SK-N-SH treated with all-trans-retinoic acid at 6 μM for 48 hours (cell line): ENCODE results near the gene FASTKD3.

ENCODE experiments used
- ATAC-seq: fragments of 200-7000 bp; cut with Tn5 transposase; 3 replicates; pipeline ENCODE4 v1.9.1; 2020; ENCODE audit warnings: mild to moderate bottlenecking, moderate library complexity
- ARNTL ChIP-seq: fragments of 450-650 bp; formaldehyde crosslinking; IDR thresholded peaks from 2 replicates; pipeline ENCODE4 v1.5.0; 2020; ENCODE audit warnings: low read depth, mild to moderate bottlenecking, moderate library complexity, borderline replicate concordance
- BACH2 ChIP-seq: fragments of 250-450 bp; sonication (Bioruptor Pico); IDR thresholded peaks from 2 replicates; pipeline ENCODE4 v1.9.0; 2021; ENCODE audit warnings: mild to moderate bottlenecking, borderline replicate concordance
- CSDC2 ChIP-seq: fragments of 250-450 bp; sonication (Bioruptor Pico); IDR thresholded peaks from 2 replicates; pipeline ENCODE4 v1.5.0; 2020; ENCODE audit warnings: mild to moderate bottlenecking, moderate library complexity
- ESRRG ChIP-seq: fragments of 250-450 bp; sonication (Bioruptor Pico); IDR thresholded peaks from 2 replicates; pipeline ENCODE4 v1.6.1; 2021; ENCODE audit warnings: mild to moderate bottlenecking
- GLIS3 ChIP-seq: fragments of 250-450 bp; sonication (Bioruptor Pico); IDR thresholded peaks from 2 replicates; pipeline ENCODE4 v1.5.0; 2020; ENCODE audit warnings: mild to moderate bottlenecking, moderate library complexity
- ISL1 ChIP-seq: fragments of 250-450 bp; sonication (Bioruptor Pico); IDR thresholded peaks from 2 replicates; pipeline ENCODE4 v2.1.2; 2022; ENCODE audit warnings: mild to moderate bottlenecking, moderate library complexity
- OSR1 ChIP-seq: fragments of 250-450 bp; sonication (Bioruptor Pico); IDR thresholded peaks from 2 replicates; pipeline ENCODE4 v1.8.0; 2022; ENCODE audit warnings: moderate library complexity, mild to moderate bottlenecking, inconsistent platforms
- POU6F1 ChIP-seq: fragments of 250-450 bp; sonication (Bioruptor Pico); IDR thresholded peaks from 2 replicates; pipeline ENCODE4 v1.8.0; 2021; ENCODE audit warnings: low read depth, mild to moderate bottlenecking, moderate library complexity, borderline replicate concordance
- PPARA ChIP-seq: fragments of 250-450 bp; sonication (Bioruptor Pico); IDR thresholded peaks from 2 replicates; pipeline ENCODE4 v1.5.0; 2020; ENCODE audit warnings: mild to moderate bottlenecking, borderline replicate concordance
- RARB ChIP-seq: fragments of 250-450 bp; sonication (Bioruptor Pico); IDR thresholded peaks from 2 replicates; pipeline ENCODE4 v1.8.0; 2021; ENCODE audit warnings: mild to moderate bottlenecking, moderate library complexity
- SNAI2 ChIP-seq: fragments of 250-450 bp; sonication (Bioruptor Pico); IDR thresholded peaks from 2 replicates; pipeline ENCODE4 v1.5.0; 2020; ENCODE audit warnings: mild to moderate bottlenecking, moderate library complexity
- TCF4 ChIP-seq: fragments of 250-450 bp; sonication (Bioruptor Pico); IDR thresholded peaks from 2 replicates; pipeline ENCODE4 v1.8.0; 2021; ENCODE audit warnings: mild to moderate bottlenecking, moderate library complexity, borderline replicate concordance
- TOX ChIP-seq: fragments of 250-450 bp; sonication (Bioruptor Pico); IDR thresholded peaks from 2 replicates; pipeline ENCODE4 v1.8.0; 2021; ENCODE audit warnings: mild to moderate bottlenecking, moderate library complexity, borderline replicate concordance
- ZC3H10 ChIP-seq: fragments of 250-450 bp; sonication (Bioruptor Pico); IDR thresholded peaks from 2 replicates; pipeline ENCODE4 v1.5.1; 2021; ENCODE audit warnings: mild to moderate bottlenecking, moderate library complexity
- ZFP3 ChIP-seq: fragments of 250-450 bp; sonication (Bioruptor Pico); IDR thresholded peaks from 2 replicates; pipeline ENCODE4 v1.5.0; 2020; ENCODE audit warnings: mild to moderate bottlenecking, moderate library complexity
- ZFP30 ChIP-seq: fragments of 450-650 bp; formaldehyde crosslinking; IDR thresholded peaks from 2 replicates; pipeline ENCODE4 v1.5.0; 2022; ENCODE audit warnings: mild to moderate bottlenecking, moderate library complexity
- ZNF565 ChIP-seq: fragments of 450-650 bp; formaldehyde crosslinking; conservative IDR thresholded peaks from 2 replicates; pipeline ENCODE4 v1.5.0; 2020; ENCODE audit warnings: low read depth, mild to moderate bottlenecking, moderate library complexity
- ZNF70 ChIP-seq: fragments of 450-650 bp; formaldehyde crosslinking; IDR thresholded peaks from 2 replicates; pipeline ENCODE4 v1.5.0; 2020; ENCODE audit warnings: mild to moderate bottlenecking, moderate library complexity
- ZNF8 ChIP-seq: fragments of 450-650 bp; formaldehyde crosslinking; IDR thresholded peaks from 2 replicates; pipeline ENCODE4 v1.5.0; 2020; ENCODE audit warnings: mild to moderate bottlenecking, moderate library complexity
- TF ChIP-seq, protein P1 (sequence below): fragments of 250-450 bp; sonication (Bioruptor Pico); IDR thresholded peaks from 2 replicates; pipeline ENCODE4 v1.5.1; 2021; ENCODE audit warnings: mild to moderate bottlenecking, moderate library complexity
- TF ChIP-seq, protein P2 (sequence below): fragments of 250-450 bp; sonication (Bioruptor Pico); IDR thresholded peaks from 2 replicates; pipeline ENCODE4 v1.5.1; 2020; ENCODE audit warnings: low read depth, mild to moderate bottlenecking, moderate library complexity
- TF ChIP-seq, protein P3 (sequence below): fragments of 250-450 bp; sonication (Bioruptor Pico); IDR thresholded peaks from 2 replicates; pipeline ENCODE4 v1.5.0; 2020; ENCODE audit warnings: mild to moderate bottlenecking, moderate library complexity

Gene FASTKD3

GRCh38 chr5:7837403-7837802 lies 31.4 kb downstream of the FASTKD3 start:
- no peak for ATAC-seq
- TF ChIP-seq ESRRG (CRISPR knock-in tag) (no peak), ZNF70 (CRISPR knock-in tag) (no peak), RARB (CRISPR knock-in tag) (no peak), PPARA (no peak), ZNF8 (CRISPR knock-in tag) (no peak), CSDC2 (no peak), OSR1 (CRISPR knock-in tag) (no peak), POU6F1 (CRISPR knock-in tag) (no peak), GLIS3 (CRISPR knock-in tag) (no peak), TCF4 (CRISPR knock-in tag) (no peak), ARNTL (CRISPR knock-in tag) (no peak), TOX (CRISPR knock-in tag) (no peak), ZC3H10 (CRISPR knock-in tag) (no peak), ZFP3 (no peak), ZFP30 (CRISPR knock-in tag) (no peak)
- TF ChIP-seq, protein P1, sequence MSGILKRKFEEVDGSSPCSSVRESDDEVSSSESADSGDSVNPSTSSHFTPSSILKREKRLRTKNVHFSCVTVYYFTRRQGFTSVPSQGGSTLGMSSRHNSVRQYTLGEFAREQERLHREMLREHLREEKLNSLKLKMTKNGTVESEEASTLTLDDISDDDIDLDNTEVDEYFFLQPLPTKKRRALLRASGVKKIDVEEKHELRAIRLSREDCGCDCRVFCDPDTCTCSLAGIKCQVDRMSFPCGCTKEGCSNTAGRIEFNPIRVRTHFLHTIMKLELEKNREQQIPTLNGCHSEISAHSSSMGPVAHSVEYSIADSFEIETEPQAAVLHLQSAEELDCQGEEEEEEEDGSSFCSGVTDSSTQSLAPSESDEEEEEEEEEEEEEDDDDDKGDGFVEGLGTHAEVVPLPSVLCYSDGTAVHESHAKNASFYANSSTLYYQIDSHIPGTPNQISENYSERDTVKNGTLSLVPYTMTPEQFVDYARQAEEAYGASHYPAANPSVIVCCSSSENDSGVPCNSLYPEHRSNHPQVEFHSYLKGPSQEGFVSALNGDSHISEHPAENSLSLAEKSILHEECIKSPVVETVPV: no peak
- TF ChIP-seq, protein P2, sequence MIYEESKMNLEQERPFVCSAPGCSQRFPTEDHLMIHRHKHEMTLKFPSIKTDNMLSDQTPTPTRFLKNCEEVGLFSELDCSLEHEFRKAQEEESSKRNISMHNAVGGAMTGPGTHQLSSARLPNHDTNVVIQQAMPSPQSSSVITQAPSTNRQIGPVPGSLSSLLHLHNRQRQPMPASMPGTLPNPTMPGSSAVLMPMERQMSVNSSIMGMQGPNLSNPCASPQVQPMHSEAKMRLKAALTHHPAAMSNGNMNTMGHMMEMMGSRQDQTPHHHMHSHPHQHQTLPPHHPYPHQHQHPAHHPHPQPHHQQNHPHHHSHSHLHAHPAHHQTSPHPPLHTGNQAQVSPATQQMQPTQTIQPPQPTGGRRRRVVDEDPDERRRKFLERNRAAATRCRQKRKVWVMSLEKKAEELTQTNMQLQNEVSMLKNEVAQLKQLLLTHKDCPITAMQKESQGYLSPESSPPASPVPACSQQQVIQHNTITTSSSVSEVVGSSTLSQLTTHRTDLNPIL (CRISPR knock-in tag): no peak
- TF ChIP-seq, protein P3, sequence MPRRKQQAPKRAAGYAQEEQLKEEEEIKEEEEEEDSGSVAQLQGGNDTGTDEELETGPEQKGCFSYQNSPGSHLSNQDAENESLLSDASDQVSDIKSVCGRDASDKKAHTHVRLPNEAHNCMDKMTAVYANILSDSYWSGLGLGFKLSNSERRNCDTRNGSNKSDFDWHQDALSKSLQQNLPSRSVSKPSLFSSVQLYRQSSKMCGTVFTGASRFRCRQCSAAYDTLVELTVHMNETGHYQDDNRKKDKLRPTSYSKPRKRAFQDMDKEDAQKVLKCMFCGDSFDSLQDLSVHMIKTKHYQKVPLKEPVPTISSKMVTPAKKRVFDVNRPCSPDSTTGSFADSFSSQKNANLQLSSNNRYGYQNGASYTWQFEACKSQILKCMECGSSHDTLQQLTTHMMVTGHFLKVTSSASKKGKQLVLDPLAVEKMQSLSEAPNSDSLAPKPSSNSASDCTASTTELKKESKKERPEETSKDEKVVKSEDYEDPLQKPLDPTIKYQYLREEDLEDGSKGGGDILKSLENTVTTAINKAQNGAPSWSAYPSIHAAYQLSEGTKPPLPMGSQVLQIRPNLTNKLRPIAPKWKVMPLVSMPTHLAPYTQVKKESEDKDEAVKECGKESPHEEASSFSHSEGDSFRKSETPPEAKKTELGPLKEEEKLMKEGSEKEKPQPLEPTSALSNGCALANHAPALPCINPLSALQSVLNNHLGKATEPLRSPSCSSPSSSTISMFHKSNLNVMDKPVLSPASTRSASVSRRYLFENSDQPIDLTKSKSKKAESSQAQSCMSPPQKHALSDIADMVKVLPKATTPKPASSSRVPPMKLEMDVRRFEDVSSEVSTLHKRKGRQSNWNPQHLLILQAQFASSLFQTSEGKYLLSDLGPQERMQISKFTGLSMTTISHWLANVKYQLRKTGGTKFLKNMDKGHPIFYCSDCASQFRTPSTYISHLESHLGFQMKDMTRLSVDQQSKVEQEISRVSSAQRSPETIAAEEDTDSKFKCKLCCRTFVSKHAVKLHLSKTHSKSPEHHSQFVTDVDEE: no peak

DNA sequence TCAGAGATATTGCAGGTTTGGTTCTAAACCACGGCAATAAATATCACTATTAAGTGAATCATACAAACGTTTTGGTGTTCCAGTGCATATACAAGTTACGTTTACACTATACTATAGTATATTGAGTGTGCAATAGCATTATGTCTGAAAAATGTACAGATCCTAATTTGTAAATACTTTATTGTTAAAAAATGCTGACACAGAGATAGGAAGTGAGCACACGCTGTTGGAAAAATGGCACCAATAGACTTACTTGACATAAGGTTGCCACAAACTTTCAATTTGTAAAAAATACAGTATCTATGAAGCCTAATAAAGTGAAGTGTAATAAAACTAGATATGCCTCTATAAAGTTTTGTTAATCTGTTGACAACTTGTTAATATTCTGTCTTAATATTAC lies 33.8 kb downstream of the FASTKD3 start:
- no peak for ATAC-seq
- no peak for TF ChIP-seq ISL1 (CRISPR knock-in tag)
- no peak for TF ChIP-seq ZNF70 (CRISPR knock-in tag)
- no peak for TF ChIP-seq POU6F1 (CRISPR knock-in tag)
- TF ChIP-seq, protein P3: no peak
- no peak for TF ChIP-seq RARB (CRISPR knock-in tag)
- TF ChIP-seq, protein P2 (CRISPR knock-in tag): no peak
- no peak for TF ChIP-seq ZC3H10 (CRISPR knock-in tag)
- no peak for TF ChIP-seq BACH2 (CRISPR knock-in tag)
- no peak for TF ChIP-seq SNAI2 (CRISPR knock-in tag)
- no peak for TF ChIP-seq TOX (CRISPR knock-in tag)
- TF ChIP-seq OSR1 (CRISPR knock-in tag): no peak
- TF ChIP-seq, protein P1: no peak
- no peak for TF ChIP-seq ARNTL (CRISPR knock-in tag)
- no peak for TF ChIP-seq ESRRG (CRISPR knock-in tag)
- no peak for TF ChIP-seq ZFP30 (CRISPR knock-in tag)
- no peak for TF ChIP-seq CSDC2
- no peak for TF ChIP-seq PPARA
- no peak for TF ChIP-seq ZNF565 (CRISPR knock-in tag)
- no peak for TF ChIP-seq ZFP3
